Stimulated activated CD4-positive, alpha-beta T cell treated with anti-CD3 and anti-CD28 coated beads, Interleukin-12 subunit alpha, Interleukin-12 subunit beta, amount 100 ng/mL, for 24 hours (primary cell): ENCODE measurements around the gene WDR90.
A peak's percentile ranks its signal among the peaks of the same experiment; 100 is the strongest.

Source experiments
- DNase-seq, 2 experiments: peaks; one replicate each; pipeline ENCODE4 v3.0.0-alpha.2; 2020; ENCODE audit warnings: low read depth in 2 of 2

Gene WDR90

GRCh38 chr16:660459-661183, 11.5 kb downstream of the WDR90 start:
- peak in 1 of 2 experiments; percentile 57 for DNase-seq

DNA sequence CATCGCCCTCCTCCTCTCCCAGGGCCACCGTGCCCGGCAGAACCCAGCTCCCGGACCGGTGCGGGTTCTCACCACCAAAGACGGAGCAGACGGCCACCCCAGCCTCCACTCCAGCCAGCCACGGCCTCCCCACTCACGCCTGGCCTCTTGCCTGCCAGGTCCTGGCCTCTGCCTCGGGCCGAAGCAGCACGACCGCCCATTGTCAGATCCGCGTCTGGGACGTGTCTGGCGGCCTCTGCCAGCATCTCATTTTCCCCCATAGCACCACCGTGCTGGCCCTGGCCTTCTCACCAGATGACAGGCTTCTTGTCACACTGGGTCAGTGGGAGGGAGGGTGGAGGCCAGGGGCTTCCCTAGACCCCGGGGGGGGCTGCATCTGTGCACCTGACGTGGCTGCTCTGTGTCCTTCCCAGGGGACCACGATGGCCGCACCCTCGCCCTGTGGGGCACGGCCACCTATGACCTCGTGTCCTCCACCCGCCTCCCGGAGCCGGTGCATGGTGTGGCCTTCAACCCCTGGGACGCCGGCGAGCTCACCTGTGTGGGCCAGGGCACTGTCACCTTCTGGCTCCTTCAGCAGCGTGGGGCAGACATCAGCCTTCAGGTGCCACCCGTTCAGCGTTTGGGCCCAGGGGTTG, 12.1 kb downstream of the WDR90 start:
- DNase-seq, result no peak

- no peak for DNase-seq
Observed at GRCh38 chr16:662095-662494, 12.9 kb downstream of the WDR90 start.

GRCh38 chr16:662597-662996, 13.4 kb downstream of the WDR90 start:
- DNase-seq, result no peak

GRCh38 chr16:666572-666971, 17.4 kb downstream of the WDR90 start:
- no peak for DNase-seq

DNA sequence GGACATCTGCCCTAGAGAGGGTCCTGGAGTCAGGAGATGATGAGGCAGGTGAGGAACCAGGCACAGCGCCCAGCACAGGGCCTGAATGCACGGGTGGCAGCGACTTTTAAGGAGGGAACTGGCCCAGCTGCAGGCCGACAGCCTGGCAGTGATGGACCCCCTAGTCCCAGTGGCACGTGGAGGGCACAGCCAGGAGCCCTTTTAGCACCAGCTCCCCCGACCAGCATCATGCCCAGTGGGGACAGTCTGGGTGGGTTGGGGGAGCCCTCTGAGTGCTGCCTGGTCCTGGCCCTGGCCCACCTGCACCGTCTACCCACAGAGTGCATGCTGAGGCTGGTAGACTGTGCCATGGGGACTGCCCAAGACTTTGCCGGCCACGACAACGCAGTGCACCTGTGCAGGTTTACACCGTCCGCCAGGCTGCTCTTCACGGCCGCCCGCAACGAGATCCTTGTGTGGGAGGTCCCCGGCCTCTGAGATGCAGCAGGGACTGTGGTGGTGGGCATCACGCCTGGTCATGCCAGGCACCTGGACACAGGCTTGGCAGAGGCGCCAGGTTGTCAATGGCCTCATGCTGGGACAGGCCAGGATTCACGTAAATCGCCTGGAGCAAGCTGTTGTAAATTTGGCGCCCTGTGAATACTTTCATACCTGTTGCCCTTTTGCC, 18.1 kb downstream of the WDR90 start:
- DNase-seq, result no peak

DNA sequence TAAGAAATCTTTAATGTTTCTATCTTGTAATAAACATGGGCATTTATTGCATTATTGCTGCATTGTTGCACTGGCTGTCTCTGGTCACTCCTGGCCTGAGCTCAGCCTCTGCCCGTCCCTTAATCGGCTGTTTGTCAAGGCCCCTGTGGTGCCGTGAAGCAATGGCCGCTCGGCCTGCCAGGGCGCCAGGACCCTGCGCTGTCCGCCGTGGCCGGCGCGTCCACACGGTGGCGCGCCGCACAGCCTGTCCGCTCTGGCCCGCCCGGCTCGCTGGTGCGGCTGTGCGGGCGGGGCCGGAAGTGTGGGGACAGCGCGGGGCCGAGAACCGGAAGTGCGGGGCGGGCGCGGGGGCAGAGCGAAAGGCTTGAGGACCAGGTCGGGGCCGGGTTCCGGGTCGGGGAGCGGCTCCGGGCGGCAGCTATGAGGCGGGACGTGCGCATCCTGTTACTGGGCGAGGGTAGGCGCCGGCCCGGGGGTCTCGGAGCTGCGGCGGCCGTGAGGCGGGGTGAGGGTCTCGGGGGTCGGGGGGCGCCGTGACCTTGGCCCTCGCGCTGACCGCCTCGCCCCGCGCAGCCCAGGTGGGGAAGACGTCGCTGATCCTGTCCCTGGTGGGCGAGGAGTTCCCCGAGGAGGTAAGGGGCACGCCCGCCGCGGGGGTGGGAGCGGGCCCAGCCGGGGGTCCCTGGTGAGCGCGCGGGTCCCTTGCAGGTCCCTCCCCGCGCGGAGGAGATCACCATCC, 18.8 kb downstream of the WDR90 start, which contains the start of gene RHOT2:
RHOT2 (plus strand) TSS at position 353 of the 739 bp plus-strand sequence; CDS start at position 421, 68 bp downstream.
- DNase-seq, result peak; percentile 83 to 91

- no peak for DNase-seq
Observed at GRCh38 chr16:668519-669171, 19.5 kb downstream of the WDR90 start.

GRCh38 chr16:669666-670065, 20.5 kb downstream of the WDR90 start:
- DNase-seq, result no peak

DNA sequence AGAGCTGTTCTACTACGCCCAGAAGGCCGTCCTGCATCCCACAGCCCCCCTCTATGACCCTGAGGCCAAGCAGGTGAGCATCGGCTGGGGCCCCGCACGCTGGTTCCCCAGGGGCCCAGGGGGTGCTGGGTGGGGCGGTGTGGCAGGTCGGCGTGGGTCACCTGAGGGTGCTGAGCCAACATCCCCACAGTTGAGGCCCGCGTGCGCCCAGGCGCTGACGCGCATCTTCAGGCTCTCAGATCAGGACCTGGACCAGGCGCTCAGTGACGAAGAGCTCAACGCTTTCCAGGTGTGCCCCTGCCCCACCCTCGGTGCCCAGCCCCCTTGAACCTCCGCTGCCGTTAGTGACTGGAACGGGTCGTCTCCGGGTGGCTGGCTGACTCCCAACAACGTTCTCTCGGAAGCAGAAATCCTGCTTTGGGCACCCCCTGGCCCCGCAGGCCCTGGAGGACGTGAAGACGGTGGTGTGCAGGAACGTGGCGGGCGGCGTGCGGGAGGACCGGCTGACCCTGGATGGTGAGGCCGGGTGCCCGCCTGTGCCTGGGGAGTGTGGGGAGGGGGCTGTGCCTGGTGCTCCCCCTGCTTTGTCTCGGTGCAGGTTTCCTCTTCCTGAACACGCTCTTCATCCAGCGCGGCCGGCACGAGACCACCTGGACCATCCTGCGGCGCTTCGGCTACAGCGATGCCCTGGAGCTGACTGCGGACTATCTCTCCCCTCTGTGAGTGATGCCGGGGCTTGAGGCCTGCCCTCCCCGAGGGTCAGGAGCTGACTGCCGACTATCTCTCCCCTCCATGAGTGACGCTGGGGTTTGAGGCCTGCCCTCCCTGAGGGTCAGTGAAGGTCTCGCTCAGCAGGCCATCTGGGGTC, 21.6 kb downstream of the WDR90 start:
- DNase-seq, result no peak

DNA sequence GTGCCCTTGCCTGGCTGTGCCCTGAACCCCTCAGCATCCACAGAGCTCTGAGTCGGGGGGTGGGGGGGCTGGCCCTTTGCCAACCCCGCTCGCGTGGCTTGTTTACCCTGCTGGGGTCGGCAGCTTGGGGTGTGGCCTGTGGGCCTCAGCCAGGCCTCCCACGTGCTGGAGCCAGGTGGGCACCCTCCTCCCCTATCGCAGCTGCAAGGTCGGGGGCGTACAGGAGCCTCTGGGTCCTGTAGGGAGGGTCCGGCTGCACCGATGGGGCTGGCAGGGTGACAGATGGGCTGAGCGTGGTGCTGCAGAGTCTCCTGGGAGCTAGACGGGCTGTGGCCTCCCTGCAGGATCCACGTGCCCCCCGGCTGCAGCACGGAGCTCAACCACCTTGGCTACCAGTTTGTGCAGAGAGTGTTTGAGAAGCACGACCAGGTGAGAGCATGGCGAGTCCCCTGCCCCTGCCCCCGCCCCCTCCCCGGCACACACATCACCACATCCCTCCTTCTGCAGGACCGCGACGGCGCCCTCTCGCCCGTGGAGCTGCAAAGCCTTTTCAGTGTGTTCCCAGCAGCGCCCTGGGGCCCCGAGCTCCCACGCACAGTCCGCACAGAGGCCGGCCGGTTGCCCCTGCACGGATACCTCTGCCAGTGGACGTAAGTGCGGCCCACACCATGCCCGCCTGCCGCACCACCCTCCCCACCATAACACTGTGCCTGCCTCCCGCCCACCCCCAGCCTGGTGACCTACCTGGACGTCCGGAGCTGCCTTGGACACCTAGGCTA, 22.4 kb downstream of the WDR90 start:
- DNase-seq, result no peak

DNA sequence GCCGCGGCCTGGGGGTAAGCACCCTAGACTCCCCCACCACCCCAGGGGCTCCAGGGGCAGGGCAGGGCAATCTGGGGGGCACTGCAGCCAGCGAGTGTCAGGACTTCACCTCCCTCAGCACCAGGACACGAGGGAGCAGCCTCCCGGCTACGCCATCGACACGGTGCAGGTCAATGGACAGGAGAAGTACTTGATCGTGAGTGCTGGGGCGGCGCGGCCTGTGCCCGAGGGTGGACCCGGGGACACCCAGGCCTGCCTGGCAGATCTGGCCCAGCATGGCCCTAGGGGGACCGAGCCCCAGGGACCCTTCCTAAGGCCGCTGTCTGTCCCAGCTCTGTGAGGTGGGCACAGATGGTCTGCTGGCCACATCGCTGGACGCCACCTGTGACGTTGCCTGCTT, 23.2 kb downstream of the WDR90 start:
- DNase-seq, result no peak

- no peak for DNase-seq
Observed at GRCh38 chr16:672851-673250, 23.7 kb downstream of the WDR90 start.

GRCh38 chr16:673399-673991, 24.3 kb downstream of the WDR90 start:
- DNase-seq, result no peak

DNA sequence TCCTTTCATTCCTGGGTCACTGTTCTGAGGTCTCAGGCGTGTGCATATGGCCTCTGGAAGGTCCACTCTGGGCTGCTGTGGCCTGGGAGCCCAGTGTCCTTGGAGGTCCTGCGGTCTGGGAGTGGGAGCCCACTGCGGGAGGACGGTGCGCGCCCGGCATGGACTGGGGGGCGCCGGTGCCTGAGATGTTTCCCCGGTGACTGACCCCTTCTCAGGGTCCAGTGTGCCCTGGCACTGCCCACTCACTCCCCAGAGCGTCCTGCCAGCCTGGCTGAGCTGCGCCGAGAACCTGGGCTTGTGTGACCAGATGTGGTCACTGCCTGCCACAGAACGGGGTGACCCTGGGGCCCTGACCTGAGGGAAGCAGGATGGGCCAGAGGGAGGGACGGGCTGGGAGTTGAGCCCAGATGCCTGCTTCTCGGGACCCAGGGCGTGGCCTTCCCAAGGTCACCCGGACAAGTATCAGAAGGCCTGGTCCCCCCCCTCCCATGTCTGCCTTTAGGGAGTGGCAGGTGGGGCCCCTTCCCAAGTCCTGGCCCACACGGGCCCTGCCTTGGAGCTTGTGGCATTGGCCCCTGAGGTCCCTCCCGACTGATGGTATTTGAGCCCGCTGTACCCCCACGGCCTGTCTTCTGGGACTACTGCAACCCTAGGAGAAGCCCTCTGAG, 25.2 kb downstream of the WDR90 start:
- DNase-seq, result no peak

DNA sequence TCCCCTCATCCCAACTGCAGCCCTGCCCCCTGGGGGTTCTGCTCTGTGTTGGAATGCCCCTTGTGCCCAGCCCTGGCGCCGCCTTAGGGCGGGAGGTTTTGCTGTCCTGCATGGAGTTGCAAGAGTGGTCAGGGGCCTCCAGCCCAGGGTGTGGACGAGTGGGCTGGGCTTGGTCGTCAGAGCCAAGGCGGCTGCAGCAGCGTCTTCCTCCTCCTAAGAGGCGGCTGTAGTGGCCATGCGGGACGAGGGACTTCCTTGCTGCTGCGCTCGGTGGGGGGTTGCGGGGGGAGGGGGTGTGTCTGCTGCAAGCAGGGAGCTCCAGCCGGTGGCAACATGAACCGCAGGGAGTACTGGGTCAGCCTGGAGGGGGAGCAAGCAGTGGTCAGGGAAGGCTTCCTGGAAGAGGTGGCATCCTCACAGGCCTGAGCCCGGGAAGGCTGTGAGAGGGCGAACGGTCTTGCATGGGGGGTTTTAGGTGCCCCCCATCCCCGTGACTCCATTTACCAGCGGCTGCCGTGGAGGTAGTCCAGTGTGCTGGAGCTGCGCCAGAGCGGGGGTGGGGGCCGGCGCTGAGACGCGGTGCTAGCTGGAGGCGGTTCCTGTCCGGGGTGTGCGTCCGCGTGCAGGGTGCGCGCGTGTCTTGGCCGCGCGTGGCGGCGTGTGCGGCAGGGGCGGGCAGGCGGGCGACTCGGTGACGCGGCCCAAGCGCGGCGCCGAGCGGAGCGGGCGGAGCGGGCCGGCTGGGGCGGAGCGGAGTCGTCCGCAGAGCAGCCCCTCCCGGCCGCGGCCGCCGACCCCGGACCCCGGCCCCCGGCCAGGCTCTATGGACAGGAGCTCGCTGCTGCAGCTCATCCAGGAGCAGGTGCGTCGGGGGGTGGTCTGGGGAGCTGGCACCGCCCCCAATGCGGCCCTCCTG, 26.1 kb downstream of the WDR90 start, which contains the start of gene RHBDL1:
RHBDL1 (plus strand) TSS at position 704 of the 916 bp plus-strand sequence; CDS start at position 824, 120 bp downstream.
- DNase-seq, result no peak

DNA sequence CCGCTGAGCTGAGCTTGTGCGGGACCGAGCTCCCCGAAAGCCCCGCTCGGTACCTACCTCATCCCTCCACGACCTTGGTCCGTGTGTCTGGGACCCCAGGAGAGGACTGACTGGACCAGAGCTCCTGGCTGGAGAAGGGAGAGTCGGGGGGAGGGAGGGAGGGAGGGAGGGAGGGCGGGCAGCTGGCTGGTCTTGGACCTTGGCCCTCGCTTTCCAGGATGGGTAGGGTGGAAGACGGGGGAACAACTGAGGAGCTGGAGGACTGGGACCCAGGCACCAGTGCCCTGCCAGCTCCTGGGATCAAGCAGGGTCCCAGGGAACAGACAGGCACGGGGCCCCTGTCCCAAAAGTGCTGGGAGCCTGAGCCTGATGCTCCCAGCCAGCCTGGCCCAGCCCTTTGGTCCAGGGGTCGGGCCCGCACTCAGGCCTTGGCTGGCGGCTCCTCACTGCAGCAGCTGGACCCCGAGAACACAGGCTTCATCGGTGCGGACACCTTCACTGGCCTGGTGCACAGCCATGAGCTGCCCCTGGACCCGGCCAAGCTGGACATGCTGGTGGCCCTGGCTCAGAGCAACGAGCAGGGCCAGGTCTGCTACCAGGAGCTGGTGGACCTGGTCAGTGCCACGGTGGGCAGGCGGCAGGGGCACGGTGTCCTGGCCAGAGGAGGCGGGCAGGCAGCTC, 26.9 kb downstream of the WDR90 start:
- no peak for DNase-seq
